ENCODE measurements around the gene FAM168B.

DNA sequence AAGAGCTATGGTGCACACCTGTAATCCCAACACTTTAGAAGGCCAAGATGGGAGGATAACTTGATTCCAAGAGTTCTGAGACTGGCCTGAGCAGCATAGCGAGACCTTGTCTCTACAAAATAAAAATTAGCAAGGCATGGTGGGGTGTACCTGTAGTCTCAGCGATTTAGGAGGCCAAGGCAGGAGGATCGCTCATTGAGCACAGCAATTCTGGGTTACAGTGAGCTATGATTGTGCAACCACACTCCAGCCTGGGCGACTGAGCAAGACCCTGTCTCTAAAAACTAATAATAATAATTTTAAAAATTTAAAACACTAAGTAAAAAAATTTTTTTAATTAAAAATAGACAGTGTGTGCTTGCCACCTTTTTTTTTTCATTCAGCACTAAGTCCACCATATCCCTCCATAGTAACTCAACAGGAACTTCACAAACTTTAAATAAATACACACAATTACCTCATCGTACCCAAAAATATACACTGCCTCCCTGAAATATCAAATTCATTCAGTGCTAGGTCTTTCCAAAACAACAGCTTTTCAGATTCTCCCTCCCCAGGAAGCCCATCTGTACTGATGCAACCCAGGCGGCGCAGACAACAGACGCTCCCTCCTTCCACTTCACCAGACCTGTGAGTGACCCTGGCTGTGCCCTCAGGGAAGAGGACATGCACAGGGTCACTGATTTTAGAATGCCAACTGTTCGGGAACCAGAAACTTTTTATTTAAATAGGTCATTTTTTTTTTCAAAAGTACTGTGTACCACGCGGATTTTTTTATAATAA, 29.6 kb downstream of the FAM168B start:
- TF ChIP-seq, protein P1, sequence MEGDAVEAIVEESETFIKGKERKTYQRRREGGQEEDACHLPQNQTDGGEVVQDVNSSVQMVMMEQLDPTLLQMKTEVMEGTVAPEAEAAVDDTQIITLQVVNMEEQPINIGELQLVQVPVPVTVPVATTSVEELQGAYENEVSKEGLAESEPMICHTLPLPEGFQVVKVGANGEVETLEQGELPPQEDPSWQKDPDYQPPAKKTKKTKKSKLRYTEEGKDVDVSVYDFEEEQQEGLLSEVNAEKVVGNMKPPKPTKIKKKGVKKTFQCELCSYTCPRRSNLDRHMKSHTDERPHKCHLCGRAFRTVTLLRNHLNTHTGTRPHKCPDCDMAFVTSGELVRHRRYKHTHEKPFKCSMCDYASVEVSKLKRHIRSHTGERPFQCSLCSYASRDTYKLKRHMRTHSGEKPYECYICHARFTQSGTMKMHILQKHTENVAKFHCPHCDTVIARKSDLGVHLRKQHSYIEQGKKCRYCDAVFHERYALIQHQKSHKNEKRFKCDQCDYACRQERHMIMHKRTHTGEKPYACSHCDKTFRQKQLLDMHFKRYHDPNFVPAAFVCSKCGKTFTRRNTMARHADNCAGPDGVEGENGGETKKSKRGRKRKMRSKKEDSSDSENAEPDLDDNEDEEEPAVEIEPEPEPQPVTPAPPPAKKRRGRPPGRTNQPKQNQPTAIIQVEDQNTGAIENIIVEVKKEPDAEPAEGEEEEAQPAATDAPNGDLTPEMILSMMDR (IDR thresholded peaks at IDR 0.05), result no peak
- no peak for TF ChIP-seq POLR2A (IDR thresholded peaks at IDR 0.05)

Data from testis (tissue), 2 donors.